Right atrium auricular region (tissue), 2 donors: Measurements from ENCODE around the gene SP4. TPM values are rescaled to one million over a fixed set of nuclear protein-coding genes. Genes with fewer than 3 reads are reported as not detected.

Experiments used
- DNase-seq: peaks from one replicate; pipeline ENCODE4 v3.0.0-alpha.2; 2019; ENCODE audit warnings: low spot score
- H3K27ac ChIP-seq, 2 donors: fragments of 200-600 bp; sonication (generic); 1 replicate in 1 of 2; 2 replicates in 1 of 2; pipeline ENCODE4 v1.5.1; 2016 to 2019
- H3K27me3 ChIP-seq, 2 donors: fragments of 200-600 bp; sonication (generic); one replicate each; pipeline versions ENCODE4 v1.5.1 to v1.6.0; 2017 to 2019
- H3K36me3 ChIP-seq: fragments of 200-600 bp; sonication (generic); one replicate; pipeline ENCODE4 v1.5.1; 2016
- H3K4me1 ChIP-seq, 2 donors: fragments of 200-600 bp; sonication (generic); one replicate each; pipeline versions ENCODE4 v1.5.1 to v1.6.0; 2017 to 2019
- H3K4me3 ChIP-seq, 2 donors: fragments of 200-600 bp; sonication (generic); 1 replicate in 1 of 2; 2 replicates in 1 of 2; pipeline ENCODE4 v1.5.1; 2017 to 2019; ENCODE audit warnings: mild to moderate bottlenecking in 1 of 2, moderate library complexity in 1 of 2
- H3K9me3 ChIP-seq, 2 donors: fragments of 200-600 bp; sonication (generic); one replicate each; pipeline ENCODE4 v1.5.1; 2019
- total RNA-seq, 2 donors: library from RNA; depleted of rRNA; stranded (reverse); fragments of >200 nt; gene quantifications; one replicate each; pipeline ENCODE4 v1.1.0, GENCODE V29; 2016
- TF ChIP-seq, protein P1 (sequence below), 2 donors: fragments of 200-600 bp; sonication (generic); IDR thresholded peaks; one replicate each; pipeline ENCODE4 v1.5.1; 2019; ENCODE audit warnings: antibody characterized with exemption in 2 of 2

The SP4 gene
- total RNA-seq, 2 donors from 2014 or later, result 15.2 to 205 TPM

DNA sequence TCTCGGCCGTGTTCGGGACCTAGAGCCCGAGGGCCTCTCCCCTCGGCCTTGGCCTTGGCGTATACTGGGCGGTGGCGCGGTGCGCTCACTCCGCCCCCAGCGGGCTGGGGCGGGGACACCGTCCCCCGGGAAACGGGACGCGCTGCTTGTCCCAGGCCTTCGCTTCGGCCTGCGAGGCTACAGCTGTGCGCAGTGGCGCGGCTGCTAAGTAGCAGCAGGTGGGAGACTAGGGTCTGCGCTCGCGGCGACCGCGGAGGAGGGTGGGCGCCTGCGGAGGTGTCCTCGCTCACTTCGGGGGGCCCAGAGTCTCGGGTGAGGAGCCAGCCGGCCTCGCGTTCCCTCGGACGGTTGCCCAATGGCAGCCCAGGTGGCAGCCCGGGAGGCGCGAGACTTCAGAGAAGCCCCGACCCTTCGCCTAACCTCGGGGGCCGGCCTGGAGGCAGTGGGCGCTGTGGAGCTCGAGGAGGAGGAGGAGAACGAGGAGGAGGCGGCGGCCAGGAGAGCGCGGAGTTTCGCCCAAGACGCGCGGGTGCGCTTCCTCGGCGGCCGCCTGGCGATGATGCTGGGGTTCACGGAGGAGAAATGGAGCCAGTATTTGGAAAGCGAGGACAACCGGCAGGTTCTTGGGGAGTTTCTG, 115.1 kb downstream of the SP4 start, which contains the start of gene DNAH11:
Gene DNAH11 (plus strand): TSS at position 149 of the 637 bp plus-strand sequence. CDS start 207 bp downstream, at position 356.
- no peak within 1 kb of the TSS for H3K27ac ChIP-seq
- no peaks in the 10 kb centered on the region for H3K36me3 ChIP-seq
- no peaks in the 10 kb centered on the region for H3K9me3 ChIP-seq
- H3K4me1 ChIP-seq, result peaks cover 0 to 15% of the 10 kb centered on the region in 2 donors
- peak within 1 kb of the TSS; percentile 50 to 52 for H3K4me3 ChIP-seq
- TF ChIP-seq, protein P1, sequence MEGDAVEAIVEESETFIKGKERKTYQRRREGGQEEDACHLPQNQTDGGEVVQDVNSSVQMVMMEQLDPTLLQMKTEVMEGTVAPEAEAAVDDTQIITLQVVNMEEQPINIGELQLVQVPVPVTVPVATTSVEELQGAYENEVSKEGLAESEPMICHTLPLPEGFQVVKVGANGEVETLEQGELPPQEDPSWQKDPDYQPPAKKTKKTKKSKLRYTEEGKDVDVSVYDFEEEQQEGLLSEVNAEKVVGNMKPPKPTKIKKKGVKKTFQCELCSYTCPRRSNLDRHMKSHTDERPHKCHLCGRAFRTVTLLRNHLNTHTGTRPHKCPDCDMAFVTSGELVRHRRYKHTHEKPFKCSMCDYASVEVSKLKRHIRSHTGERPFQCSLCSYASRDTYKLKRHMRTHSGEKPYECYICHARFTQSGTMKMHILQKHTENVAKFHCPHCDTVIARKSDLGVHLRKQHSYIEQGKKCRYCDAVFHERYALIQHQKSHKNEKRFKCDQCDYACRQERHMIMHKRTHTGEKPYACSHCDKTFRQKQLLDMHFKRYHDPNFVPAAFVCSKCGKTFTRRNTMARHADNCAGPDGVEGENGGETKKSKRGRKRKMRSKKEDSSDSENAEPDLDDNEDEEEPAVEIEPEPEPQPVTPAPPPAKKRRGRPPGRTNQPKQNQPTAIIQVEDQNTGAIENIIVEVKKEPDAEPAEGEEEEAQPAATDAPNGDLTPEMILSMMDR (IDR thresholded peaks at IDR 0.05), result no peak
- no peak for DNase-seq
- no peaks in the 10 kb centered on the region for H3K27me3 ChIP-seq

DNA sequence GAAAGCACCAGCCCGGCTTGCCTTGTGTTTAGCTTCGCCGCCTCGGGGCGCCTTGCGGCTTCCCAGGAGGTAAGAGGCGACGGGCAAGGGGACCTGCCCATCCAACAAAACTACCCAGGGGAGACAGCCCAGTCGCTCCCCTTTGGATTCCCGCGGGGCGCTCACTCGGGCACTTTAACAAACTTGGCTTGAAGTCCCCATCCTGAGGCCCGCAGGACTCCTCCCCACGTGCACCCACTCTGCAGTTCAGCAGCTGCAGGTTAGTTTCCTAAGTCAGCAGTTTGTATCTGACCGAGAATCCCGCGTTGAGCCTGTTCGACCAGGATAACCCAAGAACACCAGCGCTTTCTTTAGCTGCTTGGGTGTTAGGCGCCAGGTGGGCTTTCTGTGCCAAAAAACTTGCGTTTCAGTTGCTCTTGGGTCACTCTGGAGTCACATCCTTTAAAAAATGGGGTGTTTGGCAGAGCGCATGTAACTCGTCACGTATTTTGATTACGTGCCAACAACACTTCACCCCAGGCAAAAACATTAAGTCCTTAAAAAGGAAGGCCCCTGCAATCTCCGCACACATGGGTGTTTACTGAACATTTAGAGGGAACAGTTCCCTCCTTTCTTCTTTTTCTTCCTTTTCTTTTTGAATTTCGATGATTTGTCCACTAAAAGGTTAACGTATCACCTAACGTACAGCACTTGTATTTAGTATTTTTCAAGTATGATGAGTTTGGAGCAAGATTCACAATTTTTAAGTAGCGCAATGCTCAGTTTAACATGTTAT, 115.8 kb downstream of the SP4 start:
- DNase-seq, result no peak
- Histone ChIP-seq H3K36me3 (no peaks in the 10 kb centered on the region), H3K27ac (no peak overlapping the region), H3K9me3 (no peaks in the 10 kb centered on the region), H3K27me3 (no peaks in the 10 kb centered on the region), H3K4me1 (peaks cover 0 to 15% of the 10 kb centered on the region in 2 donors), H3K4me3 (peak overlapping the region; percentile 50 to 52)
- TF ChIP-seq, protein P1 (IDR thresholded peaks at IDR 0.05), result no peak

GRCh38 chr7:21544303-21544656, 116.4 kb downstream of the SP4 start:
- DNase-seq, result no peak
- Histone ChIP-seq H3K36me3 (no peaks in the 10 kb centered on the region), H3K27ac (no peak overlapping the region), H3K9me3 (no peaks in the 10 kb centered on the region), H3K4me3 (peak overlapping the region in 1 of 2 donors; percentile 52), H3K27me3 (no peaks in the 10 kb centered on the region), H3K4me1 (peaks cover 0 to 15% of the 10 kb centered on the region in 2 donors)
- TF ChIP-seq, protein P1 (IDR thresholded peaks at IDR 0.05), result no peak

DNA sequence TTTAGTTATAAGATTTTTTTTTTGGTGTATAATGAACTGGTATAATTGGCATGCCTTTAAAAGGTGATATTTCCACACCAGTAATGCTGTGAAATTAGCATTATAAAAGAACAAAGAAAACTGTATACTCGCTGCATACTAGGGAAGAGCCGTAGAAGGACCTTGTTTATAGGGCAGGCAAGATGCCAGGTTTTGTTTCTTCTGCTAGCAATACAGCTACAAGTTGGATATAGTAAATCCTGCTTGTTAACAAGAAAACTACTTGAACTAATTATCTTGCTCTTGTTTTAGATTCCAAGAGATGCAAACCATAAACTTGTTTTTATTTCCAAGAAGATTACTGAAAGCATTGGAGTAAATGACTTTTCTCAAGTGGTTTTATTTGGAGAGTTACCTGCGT, 116.8 kb downstream of the SP4 start:
- Histone ChIP-seq H3K27me3 (no peaks in the 10 kb centered on the region), H3K27ac (no peak overlapping the region), H3K36me3 (no peaks in the 10 kb centered on the region), H3K9me3 (no peaks in the 10 kb centered on the region), H3K4me3 (no peak overlapping the region), H3K4me1 (peaks cover 0 to 15% of the 10 kb centered on the region in 2 donors)
- TF ChIP-seq, protein P1 (IDR thresholded peaks at IDR 0.05), result no peak
- DNase-seq, result no peak

DNA sequence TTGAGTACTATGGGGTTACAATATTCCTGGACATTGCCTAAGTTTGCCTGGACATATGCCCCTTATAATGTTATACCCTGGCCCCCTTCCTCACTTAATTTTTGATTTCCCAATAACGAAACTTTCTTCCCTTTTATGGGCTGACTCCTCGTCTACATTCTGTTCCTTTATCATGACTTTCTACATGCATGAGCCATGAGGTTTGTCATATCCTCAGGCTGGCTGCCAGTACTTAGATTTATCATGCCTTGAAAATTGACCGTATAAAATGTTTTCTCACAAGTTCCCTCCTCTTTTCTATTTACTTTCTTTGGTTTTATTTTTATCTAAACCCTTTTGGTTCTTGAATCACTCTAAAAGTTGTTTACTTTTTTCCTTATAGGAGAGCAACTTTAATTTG, 119.6 kb downstream of the SP4 start:
- TF ChIP-seq, protein P1 (IDR thresholded peaks at IDR 0.05), result no peak

More for the DNA sequence above, 119.6 kb downstream of the SP4 start:
- H3K27ac ChIP-seq, result no peak overlapping the region
- peaks cover 0 to 14% of the 10 kb centered on the region in 2 donors for H3K4me1 ChIP-seq
- H3K4me3 ChIP-seq, result no peak overlapping the region
- H3K27me3 ChIP-seq, result no peaks in the 10 kb centered on the region
- H3K36me3 ChIP-seq, result no peaks in the 10 kb centered on the region
- DNase-seq, result no peak
- no peaks in the 10 kb centered on the region for H3K9me3 ChIP-seq
